ENCODE data around the gene SOWAHC. TPM values are rescaled to one million over a fixed set of nuclear protein-coding genes. Genes with fewer than 3 reads are reported as not detected.

The SOWAHC gene
- total and polyA plus RNA-seq, 2 experiments from 2014 or later = 18.8 to 26.5 TPM

DNA sequence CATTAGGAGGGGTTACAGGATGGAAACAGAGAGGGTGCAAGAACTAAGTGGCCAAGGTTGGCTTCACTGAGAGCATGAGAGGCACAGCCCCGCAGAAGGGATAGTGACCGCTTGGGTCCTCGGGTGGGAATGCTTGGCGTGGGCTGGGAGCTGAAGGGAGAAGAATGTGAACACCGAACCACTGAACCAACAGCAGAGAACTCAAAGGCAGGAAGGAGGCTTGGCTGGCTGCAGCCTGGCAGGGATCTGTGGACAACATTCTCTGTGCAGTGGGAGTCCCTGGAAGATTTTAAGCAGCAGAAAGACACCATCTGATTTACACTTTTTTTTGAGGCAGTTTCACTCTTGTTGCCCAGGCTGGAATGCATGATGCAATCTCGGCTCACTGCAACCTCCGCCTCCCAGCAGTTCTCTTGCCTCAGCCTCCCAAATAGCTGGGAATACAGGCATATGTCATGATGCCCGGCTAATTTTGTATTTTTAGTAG, 33.9 kb downstream of the SOWAHC start:
- Histone ChIP-seq H3K9me2 (replicated peaks; ENCODE audit: insufficient read depth) (no peaks in the 10 kb centered on the region), H3K36me3 (replicated peaks; ENCODE audit: insufficient read depth, low read depth) (no peaks in the 10 kb centered on the region), H3K4me2 (no peak overlapping the region), H3K79me2 (no peaks in the 10 kb centered on the region), H2AFZ (no peak overlapping the region), H3K27ac (no peak overlapping the region), H3K27me3 (no peaks in the 10 kb centered on the region), H3K4me3 (no peak overlapping the region), H4K20me1 (ENCODE audit: insufficient read depth, poor library complexity, severe bottlenecking) (no peaks in the 10 kb centered on the region), H3K4me1 (ENCODE audit: insufficient read depth) (peaks cover 29% of the 10 kb centered on the region), H3K9me3 (ENCODE audit: low read depth) (no peaks in the 10 kb centered on the region)
- DNase-seq (ENCODE audit: low spot score) = no peak
- no peak for TF ChIP-seq EZH2 (IDR thresholded peaks at IDR 0.05; ENCODE audit: borderline replicate concordance)
- TF ChIP-seq, protein P1, sequence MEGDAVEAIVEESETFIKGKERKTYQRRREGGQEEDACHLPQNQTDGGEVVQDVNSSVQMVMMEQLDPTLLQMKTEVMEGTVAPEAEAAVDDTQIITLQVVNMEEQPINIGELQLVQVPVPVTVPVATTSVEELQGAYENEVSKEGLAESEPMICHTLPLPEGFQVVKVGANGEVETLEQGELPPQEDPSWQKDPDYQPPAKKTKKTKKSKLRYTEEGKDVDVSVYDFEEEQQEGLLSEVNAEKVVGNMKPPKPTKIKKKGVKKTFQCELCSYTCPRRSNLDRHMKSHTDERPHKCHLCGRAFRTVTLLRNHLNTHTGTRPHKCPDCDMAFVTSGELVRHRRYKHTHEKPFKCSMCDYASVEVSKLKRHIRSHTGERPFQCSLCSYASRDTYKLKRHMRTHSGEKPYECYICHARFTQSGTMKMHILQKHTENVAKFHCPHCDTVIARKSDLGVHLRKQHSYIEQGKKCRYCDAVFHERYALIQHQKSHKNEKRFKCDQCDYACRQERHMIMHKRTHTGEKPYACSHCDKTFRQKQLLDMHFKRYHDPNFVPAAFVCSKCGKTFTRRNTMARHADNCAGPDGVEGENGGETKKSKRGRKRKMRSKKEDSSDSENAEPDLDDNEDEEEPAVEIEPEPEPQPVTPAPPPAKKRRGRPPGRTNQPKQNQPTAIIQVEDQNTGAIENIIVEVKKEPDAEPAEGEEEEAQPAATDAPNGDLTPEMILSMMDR (IDR thresholded peaks at IDR 0.05; ENCODE audit: poor library complexity) = no peak
- TF ChIP-seq EZH2phosphoT487 (IDR thresholded peaks at IDR 0.05; ENCODE audit: low read depth, severe bottlenecking, unreplicated experiment) = no peak
- 78% methylated on average over 8 of the region's 8 CpGs for WGBS (ENCODE audit: low lambda C conversion rate, missing lambda C conversion rate)

DNA sequence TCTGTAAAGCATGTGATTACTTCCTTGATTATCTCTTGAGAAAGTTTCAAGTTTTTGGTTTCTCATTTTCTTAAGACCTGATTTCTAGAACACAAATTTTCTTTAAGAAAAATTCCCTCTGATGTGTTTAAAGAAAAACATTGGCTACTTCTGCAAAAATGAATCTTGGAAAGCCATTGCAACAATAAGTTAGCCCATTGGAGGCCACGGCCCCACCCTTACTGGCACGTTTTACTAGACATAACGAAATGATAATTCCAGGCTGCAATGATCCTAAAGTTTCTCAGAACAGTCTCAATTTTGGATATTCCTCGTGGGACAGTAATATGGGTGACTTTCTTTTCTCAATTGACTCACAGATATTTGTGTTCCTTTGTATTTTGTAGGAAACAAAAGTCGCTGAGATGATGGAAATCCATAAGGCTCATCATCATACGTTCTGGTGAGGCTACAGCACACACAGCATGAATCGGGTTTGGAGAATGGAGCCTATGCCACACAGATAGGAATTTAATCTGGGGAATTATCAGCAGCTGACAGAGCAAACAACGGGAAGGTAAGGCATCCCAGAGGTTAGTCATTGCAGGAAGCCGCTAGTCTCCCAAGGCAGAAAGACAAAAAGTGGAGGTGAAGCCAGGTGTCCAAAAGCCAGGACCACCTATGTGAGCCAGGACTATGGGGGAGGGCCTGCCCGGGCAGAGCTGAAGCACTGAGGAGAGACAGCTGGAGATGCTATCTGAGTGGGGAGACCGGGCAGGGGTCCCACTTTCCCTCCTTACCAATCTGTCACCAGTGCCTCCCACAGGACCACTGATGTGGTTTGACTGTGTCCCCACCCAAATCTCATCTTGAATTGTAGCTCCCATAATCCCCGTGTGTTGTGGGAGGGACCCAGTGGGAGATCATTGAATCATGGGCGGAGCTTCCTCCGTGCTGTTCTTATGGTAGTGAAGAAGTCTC, 35.9 kb downstream of the SOWAHC start:
- Histone ChIP-seq H3K27ac (no peak overlapping the region), H3K4me2 (no peak overlapping the region), H3K4me3 (no peak overlapping the region), H4K20me1 (ENCODE audit: insufficient read depth, poor library complexity, severe bottlenecking) (no peaks in the 10 kb centered on the region), H3K4me1 (ENCODE audit: insufficient read depth) (peaks cover 10% of the 10 kb centered on the region), H3K9me3 (ENCODE audit: low read depth) (no peaks in the 10 kb centered on the region), H3K36me3 (replicated peaks; ENCODE audit: insufficient read depth, low read depth) (no peaks in the 10 kb centered on the region), H3K9me2 (replicated peaks; ENCODE audit: insufficient read depth) (no peaks in the 10 kb centered on the region), H3K27me3 (no peaks in the 10 kb centered on the region), H3K79me2 (no peaks in the 10 kb centered on the region), H2AFZ (no peak overlapping the region)
- DNase-seq (ENCODE audit: low spot score) = no peak
- 75% methylated on average over 14 of the region's 14 CpGs for WGBS (ENCODE audit: low lambda C conversion rate, missing lambda C conversion rate)
- TF ChIP-seq EZH2 (IDR thresholded peaks at IDR 0.05; ENCODE audit: borderline replicate concordance) (no peak), EZH2phosphoT487 (IDR thresholded peaks at IDR 0.05; ENCODE audit: low read depth, severe bottlenecking, unreplicated experiment) (no peak)
- TF ChIP-seq, protein P1 (IDR thresholded peaks at IDR 0.05; ENCODE audit: poor library complexity) = no peak

DNA sequence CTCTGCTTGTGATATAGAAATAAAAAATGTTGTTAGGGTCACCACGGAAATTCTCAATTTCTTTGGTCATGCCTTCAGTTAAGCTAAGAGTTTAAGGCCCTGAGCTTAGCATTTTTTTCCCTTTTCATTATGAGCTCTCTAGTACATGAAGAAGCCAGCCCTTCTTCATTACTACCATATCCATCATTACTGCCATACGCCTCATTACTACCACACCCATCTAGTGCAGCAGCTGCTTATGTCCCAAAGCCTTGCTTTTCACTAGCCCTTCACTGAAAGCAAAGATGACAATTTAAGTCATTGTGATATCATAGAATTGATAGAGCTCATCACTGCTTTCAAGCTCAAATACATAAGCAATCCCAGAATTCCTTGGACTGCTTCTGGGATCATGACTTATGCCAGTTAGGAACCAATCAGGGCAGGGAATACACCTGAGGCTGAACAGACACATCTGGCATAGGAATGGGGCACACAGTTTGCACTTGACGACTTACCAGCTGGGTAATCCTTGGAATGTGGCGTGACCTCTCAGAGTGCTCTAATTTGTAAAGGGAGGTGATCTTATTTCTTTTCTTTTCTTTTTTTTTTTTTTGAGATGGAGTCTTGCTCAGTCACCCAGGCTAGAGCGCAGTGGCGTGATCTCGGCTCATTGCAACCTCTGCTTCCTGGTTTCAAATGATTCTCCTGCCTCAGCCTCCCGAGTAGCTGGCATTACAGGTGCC, 40.3 kb downstream of the SOWAHC start:
- no peak for DNase-seq (ENCODE audit: low spot score)
- no peak for TF ChIP-seq EZH2phosphoT487 (IDR thresholded peaks at IDR 0.05; ENCODE audit: low read depth, severe bottlenecking, unreplicated experiment)
- no peak for TF ChIP-seq EZH2 (IDR thresholded peaks at IDR 0.05; ENCODE audit: borderline replicate concordance)
- TF ChIP-seq, protein P1 (IDR thresholded peaks at IDR 0.05; ENCODE audit: poor library complexity) = no peak
- Histone ChIP-seq H3K4me1 (ENCODE audit: insufficient read depth) (no peaks in the 10 kb centered on the region), H3K27ac (no peak overlapping the region), H3K36me3 (replicated peaks; ENCODE audit: insufficient read depth, low read depth) (no peaks in the 10 kb centered on the region), H4K20me1 (ENCODE audit: insufficient read depth, poor library complexity, severe bottlenecking) (no peaks in the 10 kb centered on the region), H3K4me2 (no peak overlapping the region), H3K79me2 (no peaks in the 10 kb centered on the region), H2AFZ (no peak overlapping the region), H3K9me2 (replicated peaks; ENCODE audit: insufficient read depth) (no peaks in the 10 kb centered on the region), H3K27me3 (no peaks in the 10 kb centered on the region), H3K4me3 (no peak overlapping the region), H3K9me3 (ENCODE audit: low read depth) (no peaks in the 10 kb centered on the region)
- 96% methylated on average over 8 of the region's 8 CpGs for WGBS (ENCODE audit: low lambda C conversion rate, missing lambda C conversion rate)

Data from hepatocyte (in vitro differentiated cells).